Measurements from ENCODE around the gene COL25A1.

GRCh38 chr4:109303140-109303496 lies 660 bp upstream of the COL25A1 start:
- no peak for TF ChIP-seq TAF1 (IDR thresholded peaks at IDR 0.05; ENCODE audit: borderline replicate concordance, low read depth, low read length)
- no peak for TF ChIP-seq POLR2A (IDR thresholded peaks at IDR 0.05; ENCODE audit: low read depth, low read length)

Data from GM12892 (cell line).